Fibroblast of lung (primary cell): ENCODE measurements around the gene MMP20. TPM values are rescaled to one million over a fixed set of nuclear protein-coding genes. Genes with fewer than 3 reads are reported as not detected.

Experiments used
- DNase-seq, 2 donors: peaks; one replicate each; pipeline versions ENCODE4 v3.0.0 to v3.0.0-alpha.2; 2010; ENCODE audit warnings: low read depth in 2 of 2
- H2AFZ ChIP-seq: 2 replicates; pipeline ENCODE4 v1.5.1; 2012; ENCODE audit warnings: low read length, control low read depth, inconsistent platforms
- H3K27ac ChIP-seq: 2 replicates; pipeline ENCODE4 v1.5.1; 2011; ENCODE audit warnings: low read length, control low read depth; ENCODE audit not compliant: insufficient read depth
- H3K27me3 ChIP-seq: 2 replicates; pipeline ENCODE4 v1.5.1; 2011; ENCODE audit warnings: mild to moderate bottlenecking, low read length; ENCODE audit not compliant: control insufficient read depth, insufficient read depth
- H3K36me3 ChIP-seq: 2 replicates; pipeline ENCODE4 v1.5.1; 2011; ENCODE audit warnings: low read length; ENCODE audit not compliant: control insufficient read depth, insufficient read depth
- H3K4me1 ChIP-seq: 2 replicates; pipeline ENCODE4 v1.5.1; 2011; ENCODE audit warnings: low read length; ENCODE audit not compliant: control insufficient read depth, insufficient read depth; ENCODE audit errors: extremely low read depth
- H3K4me2 ChIP-seq: 2 replicates; pipeline ENCODE4 v1.5.1; 2011; ENCODE audit warnings: low read length, control low read depth; ENCODE audit not compliant: insufficient read depth; ENCODE audit errors: extremely low read depth
- H3K4me3 ChIP-seq, 4 experiments: fragments of 200-600 bp in 1 of 4; sonication (generic) in 1 of 4; replicated peaks in 1 of 4; 2 replicates each; pipeline ENCODE4 v1.5.1; 2011 to 2016; ENCODE audit warnings: low read length in 4 of 4, low read depth in 3 of 4, mild to moderate bottlenecking in 3 of 4, control low read depth in 2 of 4, inconsistent platforms in 1 of 4, mixed read lengths in 1 of 4; ENCODE audit not compliant: insufficient read depth in 1 of 4; ENCODE audit errors: control extremely low read depth in 1 of 4
- H3K79me2 ChIP-seq: 2 replicates; pipeline ENCODE4 v1.5.1; 2012; ENCODE audit warnings: mild to moderate bottlenecking, low read length, inconsistent platforms; ENCODE audit not compliant: control insufficient read depth, insufficient read depth
- H3K9ac ChIP-seq: 2 replicates; pipeline ENCODE4 v1.5.1; 2011; ENCODE audit warnings: mild to moderate bottlenecking, low read length, control low read depth; ENCODE audit not compliant: insufficient read depth
- H3K9me3 ChIP-seq: 2 replicates; pipeline ENCODE4 v1.5.1; 2012; ENCODE audit warnings: low read depth, low read length; ENCODE audit not compliant: control insufficient read depth, insufficient read depth
- H4K20me1 ChIP-seq: 2 replicates; pipeline ENCODE4 v1.5.1; 2011; ENCODE audit warnings: low read length; ENCODE audit not compliant: control insufficient read depth, insufficient read depth; ENCODE audit errors: extremely low read depth
- CTCF ChIP-seq, 2 donors: IDR thresholded peaks in 1 of 2; conservative IDR thresholded peaks in 1 of 2; 1 replicate in 1 of 2; 2 replicates in 1 of 2; pipeline ENCODE4 v1.5.1; 2011 to 2012; ENCODE audit warnings: low read length in 2 of 2, control low read depth in 1 of 2, inconsistent platforms in 1 of 2, low read depth in 1 of 2, mild to moderate bottlenecking in 1 of 2
- EZH2 ChIP-seq: IDR thresholded peaks from 2 replicates; pipeline ENCODE4 v1.5.1; 2012; ENCODE audit warnings: low read length, control low read depth, mild to moderate bottlenecking; ENCODE audit errors: missing control alignments
- polyA plus RNA-seq, 2 donors: library from polyadenylated mRNA; depleted of rRNA in 1 of 2; stranded (reverse) in 1 of 2; unstranded in 1 of 2; fragments of >200 nt; gene quantifications; 2 replicates each; pipeline ENCODE4 v1.2.1, GENCODE V29; 2011 to 2012; ENCODE audit warnings: missing spikeins in 1 of 2
- total RNA-seq: library from RNA; depleted of rRNA; stranded (reverse); fragments of >200 nt; gene quantifications from 2 replicates; pipeline ENCODE4 v1.2.1, GENCODE V29; 2014

Gene MMP20
- total and polyA plus RNA-seq, 2 donors (not counting 1 experiment from before 2014, with no cell fraction given), result not detected

GRCh38 chr11:102614485-102614884, 10.6 kb downstream of the MMP20 start:
- TF ChIP-seq EZH2, result no peak
- no peak for TF ChIP-seq CTCF (conservative IDR thresholded peaks at IDR 0.05 in 1 of 2, IDR thresholded peaks at IDR 0.05 in 1 of 2; ENCODE audit: low read depth in 1 of 2, low read length in 2 of 2)
- no peaks in the 10 kb centered on the region for H3K9me3 ChIP-seq
- H3K4me1 ChIP-seq, result no peaks in the 10 kb centered on the region
- no peak overlapping the region for H3K4me2 ChIP-seq
- no peaks in the 10 kb centered on the region for H3K79me2 ChIP-seq
- H3K27me3 ChIP-seq, result no peaks in the 10 kb centered on the region
- H3K27ac ChIP-seq, result no peak overlapping the region
- no peaks in the 10 kb centered on the region for H3K36me3 ChIP-seq
- no peak for DNase-seq
- no peak overlapping the region for H3K9ac ChIP-seq
- H3K4me3 ChIP-seq, result no peak overlapping the region
- H4K20me1 ChIP-seq, result no peaks in the 10 kb centered on the region
- no peak overlapping the region for H2AFZ ChIP-seq

GRCh38 chr11:102614031-102614430, 11.1 kb downstream of the MMP20 start:
- no peaks in the 10 kb centered on the region for H3K9me3 ChIP-seq
- H3K79me2 ChIP-seq, result no peaks in the 10 kb centered on the region
- H3K27me3 ChIP-seq, result no peaks in the 10 kb centered on the region
- H3K4me2 ChIP-seq, result no peak overlapping the region
- DNase-seq, result peak in 1 of 2 donors; percentile 17
- no peaks in the 10 kb centered on the region for H4K20me1 ChIP-seq
- no peak overlapping the region for H3K4me3 ChIP-seq
- H3K4me1 ChIP-seq, result no peaks in the 10 kb centered on the region
- H2AFZ ChIP-seq, result no peak overlapping the region
- TF ChIP-seq EZH2, result no peak
- H3K36me3 ChIP-seq, result no peaks in the 10 kb centered on the region
- no peak overlapping the region for H3K9ac ChIP-seq
- H3K27ac ChIP-seq, result no peak overlapping the region

- no peaks in the 10 kb centered on the region for H3K9me3 ChIP-seq
- no peaks in the 10 kb centered on the region for H3K27me3 ChIP-seq
- no peak overlapping the region for H2AFZ ChIP-seq
- DNase-seq, result no peak
- TF ChIP-seq CTCF (conservative IDR thresholded peaks at IDR 0.05 in 1 of 2, IDR thresholded peaks at IDR 0.05 in 1 of 2; ENCODE audit: low read depth in 1 of 2, low read length in 2 of 2), result no peak
- TF ChIP-seq EZH2, result no peak
- no peak overlapping the region for H3K4me3 ChIP-seq
- no peaks in the 10 kb centered on the region for H3K36me3 ChIP-seq
- no peaks in the 10 kb centered on the region for H3K4me1 ChIP-seq
- no peaks in the 10 kb centered on the region for H3K79me2 ChIP-seq
- H3K4me2 ChIP-seq, result no peak overlapping the region
- no peak overlapping the region for H3K27ac ChIP-seq
- no peak overlapping the region for H3K9ac ChIP-seq
- H4K20me1 ChIP-seq, result no peaks in the 10 kb centered on the region
These were observed 11.7 kb downstream of the MMP20 start for GRCh38 chr11:102613450-102613849.
